Measurements from ENCODE around the gene FAM90A1.
"Not testable (repeated sequence)": the region's sequence is repeated elsewhere in the genome, so short reads cannot be mapped to it uniquely, and the experiment has no call there.

Gene FAM90A1

GRCh38 chr12:8237031-8237430, 9.6 kb upstream of the FAM90A1 start:
- not testable (repeated sequence) for H3K9me3 ChIP-seq (ENCODE audit: control insufficient read depth, insufficient read depth, low read length); H3K27ac ChIP-seq (ENCODE audit: low read depth, low read length); H3K9me2 ChIP-seq (replicated peaks; ENCODE audit: control insufficient read depth, low read length)

GRCh38 chr12:8235316-8236157, 8.1 kb upstream of the FAM90A1 start:
- H3K4me1 ChIP-seq (ENCODE audit: control insufficient read depth, low read length); H3K4me3 ChIP-seq (ENCODE audit: low read length); H3F3A ChIP-seq (ENCODE audit: control insufficient read depth, insufficient read depth); H3K9me2 ChIP-seq (replicated peaks; ENCODE audit: control insufficient read depth, low read length); H3K27ac ChIP-seq (ENCODE audit: low read depth, low read length); H3K27me3 ChIP-seq (ENCODE audit: control insufficient read depth, low read length); H4K20me1 ChIP-seq (ENCODE audit: control insufficient read depth, insufficient read depth, low read depth, low read length); H3K79me2 ChIP-seq (ENCODE audit: control insufficient read depth, low read length); H3K36me3 ChIP-seq (ENCODE audit: control insufficient read depth, low read length); H3K4me2 ChIP-seq (ENCODE audit: low read length); H3K9me3 ChIP-seq (ENCODE audit: control insufficient read depth, insufficient read depth, low read length): not testable (repeated sequence)

More at GRCh38 chr12:8237031-8237430, 9.6 kb upstream of the FAM90A1 start:
- H3K27me3 ChIP-seq (ENCODE audit: control insufficient read depth, low read length); H3F3A ChIP-seq (ENCODE audit: control insufficient read depth, insufficient read depth); H3K4me3 ChIP-seq (ENCODE audit: low read length); H4K20me1 ChIP-seq (ENCODE audit: control insufficient read depth, insufficient read depth, low read depth, low read length); H3K4me1 ChIP-seq (ENCODE audit: control insufficient read depth, low read length); H3K36me3 ChIP-seq (ENCODE audit: control insufficient read depth, low read length); H3K79me2 ChIP-seq (ENCODE audit: control insufficient read depth, low read length); H3K4me2 ChIP-seq (ENCODE audit: low read length): not testable (repeated sequence)

DNA sequence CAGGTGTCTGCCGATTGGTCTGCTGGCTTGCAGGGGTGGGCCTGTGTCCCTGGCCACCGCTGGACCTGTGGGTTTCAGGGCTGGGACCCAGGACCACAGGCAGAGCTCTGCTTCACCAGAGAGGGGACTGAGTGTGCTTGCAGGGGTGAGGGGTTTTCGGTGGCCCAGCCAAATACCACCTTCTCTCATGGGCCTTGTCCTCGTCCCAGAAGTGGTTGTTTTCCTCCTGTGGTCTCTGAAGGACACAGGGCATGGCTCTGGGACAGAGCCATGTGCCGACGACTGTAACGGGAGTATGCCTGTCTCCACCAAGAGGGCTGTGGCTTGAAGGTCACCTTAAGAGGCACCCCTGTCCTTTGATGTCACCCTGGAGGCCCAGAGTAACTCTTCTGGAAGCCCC, 7.3 kb upstream of the FAM90A1 start:
- not testable (repeated sequence) for H3K27ac ChIP-seq (ENCODE audit: low read depth, low read length); H3K27me3 ChIP-seq (ENCODE audit: control insufficient read depth, low read length); H3K4me1 ChIP-seq (ENCODE audit: control insufficient read depth, low read length); H4K20me1 ChIP-seq (ENCODE audit: control insufficient read depth, insufficient read depth, low read depth, low read length); H3K9me2 ChIP-seq (replicated peaks; ENCODE audit: control insufficient read depth, low read length); H3K36me3 ChIP-seq (ENCODE audit: control insufficient read depth, low read length); H3K79me2 ChIP-seq (ENCODE audit: control insufficient read depth, low read length); H3K4me2 ChIP-seq (ENCODE audit: low read length); H3K4me3 ChIP-seq (ENCODE audit: low read length); H3K9me3 ChIP-seq (ENCODE audit: control insufficient read depth, insufficient read depth, low read length); H3F3A ChIP-seq (ENCODE audit: control insufficient read depth, insufficient read depth)

GRCh38 chr12:8233935-8234495, 6.6 kb upstream of the FAM90A1 start:
- not testable (repeated sequence) for H3K36me3 ChIP-seq (ENCODE audit: control insufficient read depth, low read length); H3K9me2 ChIP-seq (replicated peaks; ENCODE audit: control insufficient read depth, low read length); H3F3A ChIP-seq (ENCODE audit: control insufficient read depth, insufficient read depth); H3K9me3 ChIP-seq (ENCODE audit: control insufficient read depth, insufficient read depth, low read length); H3K27me3 ChIP-seq (ENCODE audit: control insufficient read depth, low read length); H3K79me2 ChIP-seq (ENCODE audit: control insufficient read depth, low read length); H3K27ac ChIP-seq (ENCODE audit: low read depth, low read length); H3K4me3 ChIP-seq (ENCODE audit: low read length); H3K4me1 ChIP-seq (ENCODE audit: control insufficient read depth, low read length); H3K4me2 ChIP-seq (ENCODE audit: low read length); H4K20me1 ChIP-seq (ENCODE audit: control insufficient read depth, insufficient read depth, low read depth, low read length)

GRCh38 chr12:8233300-8233855, 6.0 kb upstream of the FAM90A1 start:
- H3K4me3 ChIP-seq (ENCODE audit: low read length); H3F3A ChIP-seq (ENCODE audit: control insufficient read depth, insufficient read depth); H3K4me2 ChIP-seq (ENCODE audit: low read length); H3K9me2 ChIP-seq (replicated peaks; ENCODE audit: control insufficient read depth, low read length); H3K27ac ChIP-seq (ENCODE audit: low read depth, low read length); H3K27me3 ChIP-seq (ENCODE audit: control insufficient read depth, low read length); H4K20me1 ChIP-seq (ENCODE audit: control insufficient read depth, insufficient read depth, low read depth, low read length); H3K4me1 ChIP-seq (ENCODE audit: control insufficient read depth, low read length); H3K36me3 ChIP-seq (ENCODE audit: control insufficient read depth, low read length); H3K79me2 ChIP-seq (ENCODE audit: control insufficient read depth, low read length); H3K9me3 ChIP-seq (ENCODE audit: control insufficient read depth, insufficient read depth, low read length): not testable (repeated sequence)

Measured in DOHH2 (cell line).